ENCODE results near the gene UBE2L5.

DNA sequence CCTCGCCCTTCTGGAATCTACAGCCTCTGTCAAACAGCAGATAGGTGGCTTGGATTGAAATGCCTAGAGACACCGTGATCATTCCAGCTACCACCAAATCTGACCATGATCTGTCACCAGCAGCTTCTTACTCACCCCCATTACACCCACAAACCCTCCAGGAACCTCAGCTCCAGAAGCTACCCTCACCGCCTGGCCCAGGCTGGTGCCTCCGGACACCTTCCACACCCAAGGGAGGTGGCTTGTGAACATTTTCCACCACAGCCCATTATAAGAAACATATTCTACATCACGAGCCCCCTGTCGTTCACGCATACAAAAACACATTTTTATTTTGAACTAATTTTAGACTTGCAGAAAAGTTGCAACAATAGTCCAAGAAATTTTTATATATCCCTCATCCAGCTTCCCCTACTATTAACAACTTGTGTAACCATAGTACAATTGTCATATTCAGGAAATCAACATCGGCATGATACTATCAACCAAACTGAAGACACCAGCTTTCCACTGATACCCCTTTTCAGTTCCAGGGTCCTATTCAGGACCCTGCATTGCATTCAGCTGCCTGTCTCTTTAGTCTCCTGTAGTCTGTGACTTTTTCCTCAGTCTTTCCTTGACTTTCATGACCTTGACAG lies 15.4 kb upstream of the UBE2L5 start:
- TF ChIP-seq MAFK (IDR thresholded peaks at IDR 0.05; ENCODE audit: low read depth, low read length) (no peak), CTCF (conservative IDR thresholded peaks at IDR 0.05; ENCODE audit: low read depth, low read length) (no peak), RAD21 (IDR thresholded peaks at IDR 0.05; ENCODE audit: low read length) (no peak)
